COR-L47 (cell line): Measurements from ENCODE around the gene OTC.

Experiments used
- DNase-seq: peaks from one replicate; lab custom pipeline; 2025; lab: John Stamatoyannopoulos, UW

The OTC gene

GRCh38 chrX:38468563-38469157 lies 116.3 kb downstream of the OTC start:
- no peak for DNase-seq
